HepG2 (cell line): Measurements from ENCODE around the gene ASXL1. TPM values are rescaled to one million over a fixed set of nuclear protein-coding genes. Genes with fewer than 3 reads are reported as not detected.

Experiments used
- DMAP1 ChIP-seq: IDR thresholded peaks from 2 replicates; pipeline ENCODE4 v1.6.1; 2016
- EP300 ChIP-seq, 3 experiments: sonication (generic) in 1 of 3; formaldehyde crosslinking in 1 of 3; IDR thresholded peaks; 2 replicates each; pipeline versions ENCODE4 v1.5.1 to v1.6.1; 2011 to 2020; ENCODE audit warnings: low read depth in 2 of 3, low read length in 2 of 3, borderline replicate concordance in 1 of 3, improper control_type of control experiment in 1 of 3, mild to moderate bottlenecking in 1 of 3, missing genetic modification reagents in 1 of 3, moderate library complexity in 1 of 3
- ETV5 ChIP-seq: IDR thresholded peaks from 2 replicates; pipeline ENCODE4 v1.6.1; 2018; ENCODE audit warnings: missing biosample characterization, missing genetic modification reagents, inconsistent platforms, borderline replicate concordance
- FOSL2 ChIP-seq: sonication (generic); formaldehyde crosslinking; IDR thresholded peaks from 2 replicates; pipeline ENCODE4 v1.4.0; 2020; ENCODE audit warnings: missing genetic modification reagents
- HDAC1 ChIP-seq: sonication (generic); formaldehyde crosslinking; IDR thresholded peaks from 2 replicates; pipeline ENCODE4 v1.5.1; 2020; ENCODE audit warnings: mild to moderate bottlenecking, missing genetic modification reagents
- HIC2 ChIP-seq: sonication (generic); formaldehyde crosslinking; IDR thresholded peaks from 2 replicates; pipeline ENCODE4 v1.9.0; 2022; ENCODE audit warnings: low read depth, missing genetic modification reagents
- IRF2 ChIP-seq: IDR thresholded peaks from 2 replicates; pipeline ENCODE4 v1.6.1; 2018; ENCODE audit warnings: missing genetic modification reagents, missing compliant biosample characterization
- ISL2 ChIP-seq: sonication (generic); formaldehyde crosslinking; IDR thresholded peaks from 2 replicates; pipeline ENCODE4 v1.5.0; 2020; ENCODE audit warnings: missing genetic modification reagents
- KLF6 ChIP-seq: IDR thresholded peaks from 2 replicates; pipeline ENCODE4 v1.8.0; 2016; ENCODE audit warnings: missing biosample characterization, missing genetic modification reagents
- MAFF ChIP-seq: IDR thresholded peaks from 2 replicates; pipeline ENCODE4 v1.6.1; 2011; ENCODE audit warnings: low read depth, low read length, improper control_type of control experiment
- MAFK ChIP-seq, 2 experiments: IDR thresholded peaks in 1 of 2; conservative IDR thresholded peaks in 1 of 2; 2 replicates each; pipeline ENCODE4 v1.6.1; 2011; ENCODE audit warnings: improper control_type of control experiment in 2 of 2, low read length in 2 of 2
- MIXL1 ChIP-seq: IDR thresholded peaks from 2 replicates; pipeline ENCODE4 v1.6.1; 2016
- SIX4 ChIP-seq: sonication (generic); formaldehyde crosslinking; IDR thresholded peaks from 2 replicates; pipeline ENCODE4 v1.4.0; 2020; ENCODE audit warnings: missing genetic modification reagents
- SMC3 ChIP-seq: IDR thresholded peaks from 2 replicates; pipeline ENCODE4 v1.6.1; 2011; ENCODE audit warnings: low read length, improper control_type of control experiment
- SRSF1 ChIP-seq: fragments of 200-400 bp; formaldehyde crosslinking; optimal IDR thresholded peaks from 2 replicates; pipeline ENCODE3; 2017; ENCODE audit warnings: mild to moderate bottlenecking, low read depth, low read length, moderate library complexity
- TBX3 ChIP-seq: fragments of 450-650 bp; IDR thresholded peaks from 2 replicates; pipeline ENCODE4 v1.6.1; 2017; ENCODE audit warnings: antibody characterized with exemption, mild to moderate bottlenecking, inconsistent platforms, borderline replicate concordance
- TCF7 ChIP-seq: sonication (generic); IDR thresholded peaks from 2 replicates; pipeline ENCODE4 v1.6.1; 2016; ENCODE audit warnings: antibody characterized with exemption, low read depth
- ZBTB38 ChIP-seq: sonication (generic); formaldehyde crosslinking; IDR thresholded peaks from 2 replicates; pipeline ENCODE4 v1.5.1; 2020; ENCODE audit warnings: mild to moderate bottlenecking, missing genetic modification reagents
- ZNF598 ChIP-seq: sonication (generic); formaldehyde crosslinking; IDR thresholded peaks from 2 replicates; pipeline ENCODE4 v1.5.1; 2020; ENCODE audit warnings: mild to moderate bottlenecking, missing genetic modification reagents, borderline replicate concordance
- ZNF652 ChIP-seq: IDR thresholded peaks from 2 replicates; pipeline ENCODE4 v1.6.1; 2016; ENCODE audit warnings: low read depth, borderline replicate concordance
- polyA plus RNA-seq, 8 experiments: library from polyadenylated mRNA; depleted of rRNA in 3 of 8; stranded (reverse) in 7 of 8; unstranded in 1 of 8; fragments of >200 nt; fragmentation: Illumina TruSeq in 4 of 8; extraction: Trizol in 4 of 8; gene quantifications; 2 replicates each; pipeline versions ENCODE4 v1.2.1 to v1.2.3, GENCODE V29; 2011 to 2016; ENCODE audit warnings: low read depth in 4 of 8, missing spikeins in 1 of 8, mixed read lengths in 1 of 8; ENCODE audit not compliant: insufficient read depth in 1 of 8
- total RNA-seq, 5 experiments: library from RNA; depleted of rRNA; stranded (reverse); fragments of >200 nt; fragmentation: Illumina TruSeq; extraction: Trizol; gene quantifications; 2 replicates each; pipeline ENCODE4 v1.2.3, GENCODE V29; 2016; ENCODE audit warnings: low read depth in 1 of 5
- TF ChIP-seq, protein P1 (sequence below): IDR thresholded peaks from 2 replicates; pipeline ENCODE4 v1.4.0; 2020; ENCODE audit warnings: mild to moderate bottlenecking, missing genetic modification reagents
- TF ChIP-seq, protein P2 (sequence below): sonication (generic); formaldehyde crosslinking; IDR thresholded peaks from 2 replicates; pipeline ENCODE4 v1.4.0; 2020; ENCODE audit warnings: missing genetic modification reagents

Gene ASXL1
- total and polyA plus RNA-seq, 2 of the 13 experiments (the other 11 are each of a cell fraction or from before 2014, with no cell fraction given): 62.1 to 74.8 TPM

DNA sequence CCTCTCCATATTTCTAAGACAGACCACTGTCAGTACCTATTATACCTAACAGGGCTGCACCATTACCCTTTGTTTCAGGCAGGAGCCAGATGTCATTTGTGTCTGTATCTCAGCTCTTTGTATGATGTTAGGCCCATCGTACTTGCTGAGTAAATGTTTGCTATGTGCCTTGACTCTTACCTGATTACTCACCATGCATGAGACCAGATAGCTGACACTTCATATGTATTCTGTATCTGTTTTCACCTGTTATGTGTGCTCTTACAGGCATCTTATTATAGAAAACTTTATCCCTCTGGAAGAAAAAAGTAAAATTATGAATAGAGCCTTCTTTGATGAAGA, 31.7 kb upstream of the ASXL1 start (continued):
- TF ChIP-seq, protein P1, sequence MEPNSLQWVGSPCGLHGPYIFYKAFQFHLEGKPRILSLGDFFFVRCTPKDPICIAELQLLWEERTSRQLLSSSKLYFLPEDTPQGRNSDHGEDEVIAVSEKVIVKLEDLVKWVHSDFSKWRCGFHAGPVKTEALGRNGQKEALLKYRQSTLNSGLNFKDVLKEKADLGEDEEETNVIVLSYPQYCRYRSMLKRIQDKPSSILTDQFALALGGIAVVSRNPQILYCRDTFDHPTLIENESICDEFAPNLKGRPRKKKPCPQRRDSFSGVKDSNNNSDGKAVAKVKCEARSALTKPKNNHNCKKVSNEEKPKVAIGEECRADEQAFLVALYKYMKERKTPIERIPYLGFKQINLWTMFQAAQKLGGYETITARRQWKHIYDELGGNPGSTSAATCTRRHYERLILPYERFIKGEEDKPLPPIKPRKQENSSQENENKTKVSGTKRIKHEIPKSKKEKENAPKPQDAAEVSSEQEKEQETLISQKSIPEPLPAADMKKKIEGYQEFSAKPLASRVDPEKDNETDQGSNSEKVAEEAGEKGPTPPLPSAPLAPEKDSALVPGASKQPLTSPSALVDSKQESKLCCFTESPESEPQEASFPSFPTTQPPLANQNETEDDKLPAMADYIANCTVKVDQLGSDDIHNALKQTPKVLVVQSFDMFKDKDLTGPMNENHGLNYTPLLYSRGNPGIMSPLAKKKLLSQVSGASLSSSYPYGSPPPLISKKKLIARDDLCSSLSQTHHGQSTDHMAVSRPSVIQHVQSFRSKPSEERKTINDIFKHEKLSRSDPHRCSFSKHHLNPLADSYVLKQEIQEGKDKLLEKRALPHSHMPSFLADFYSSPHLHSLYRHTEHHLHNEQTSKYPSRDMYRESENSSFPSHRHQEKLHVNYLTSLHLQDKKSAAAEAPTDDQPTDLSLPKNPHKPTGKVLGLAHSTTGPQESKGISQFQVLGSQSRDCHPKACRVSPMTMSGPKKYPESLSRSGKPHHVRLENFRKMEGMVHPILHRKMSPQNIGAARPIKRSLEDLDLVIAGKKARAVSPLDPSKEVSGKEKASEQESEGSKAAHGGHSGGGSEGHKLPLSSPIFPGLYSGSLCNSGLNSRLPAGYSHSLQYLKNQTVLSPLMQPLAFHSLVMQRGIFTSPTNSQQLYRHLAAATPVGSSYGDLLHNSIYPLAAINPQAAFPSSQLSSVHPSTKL: peak; percentile 75; the same call in 1 of the 2 replicates
- TF ChIP-seq FOSL2 (CRISPR knock-in tag): peak; percentile 86
- 0 out of 2 replicates have a peak, but pooled peaks have one; percentile 5 for TF ChIP-seq HDAC1 (CRISPR knock-in tag)
- 0 out of 2 replicates have a peak, but pooled peaks have one; percentile 28 for TF ChIP-seq IRF2 (CRISPR knock-in tag)
- TF ChIP-seq ZNF652 (CRISPR knock-in tag): peak; percentile 49; the same call in 1 of the 2 replicates
- TF ChIP-seq EP300 (IDR thresholded peaks at IDR 0.05; ENCODE audit: low read depth in 2 of 2, low read length in 2 of 2): peak in 1 of 2 experiments; percentile 61; a peak in 1 of 4 replicates
- TF ChIP-seq EP300 (CRISPR knock-in tag; IDR thresholded peaks at IDR 0.05; ENCODE audit: borderline replicate concordance): no peak
- TF ChIP-seq MAFK (conservative IDR thresholded peaks at IDR 0.05 in 1 of 2, IDR thresholded peaks at IDR 0.05 in 1 of 2; ENCODE audit: low read length in 2 of 2): peak; percentile 26 to 43; a peak in 3 of 4 replicates
- TF ChIP-seq SRSF1: no peak
- peak; percentile 31; the same call in 1 of the 2 replicates for TF ChIP-seq ETV5 (CRISPR knock-in tag)
- no peak for TF ChIP-seq KLF6 (CRISPR knock-in tag)
- TF ChIP-seq ZNF598: no peak
- peak; percentile 25; the same call in 1 of the 2 replicates for TF ChIP-seq TBX3
- TF ChIP-seq ISL2 (CRISPR knock-in tag): peak; percentile 20; the same call in 1 of the 2 replicates
- 0 out of 2 replicates have a peak, but pooled peaks have one; percentile 10 for TF ChIP-seq HIC2
- peak; percentile 41; the same call in 1 of the 2 replicates for TF ChIP-seq TCF7
- peak; percentile 61; the same call in 1 of the 2 replicates for TF ChIP-seq SIX4
- TF ChIP-seq, protein P2, sequence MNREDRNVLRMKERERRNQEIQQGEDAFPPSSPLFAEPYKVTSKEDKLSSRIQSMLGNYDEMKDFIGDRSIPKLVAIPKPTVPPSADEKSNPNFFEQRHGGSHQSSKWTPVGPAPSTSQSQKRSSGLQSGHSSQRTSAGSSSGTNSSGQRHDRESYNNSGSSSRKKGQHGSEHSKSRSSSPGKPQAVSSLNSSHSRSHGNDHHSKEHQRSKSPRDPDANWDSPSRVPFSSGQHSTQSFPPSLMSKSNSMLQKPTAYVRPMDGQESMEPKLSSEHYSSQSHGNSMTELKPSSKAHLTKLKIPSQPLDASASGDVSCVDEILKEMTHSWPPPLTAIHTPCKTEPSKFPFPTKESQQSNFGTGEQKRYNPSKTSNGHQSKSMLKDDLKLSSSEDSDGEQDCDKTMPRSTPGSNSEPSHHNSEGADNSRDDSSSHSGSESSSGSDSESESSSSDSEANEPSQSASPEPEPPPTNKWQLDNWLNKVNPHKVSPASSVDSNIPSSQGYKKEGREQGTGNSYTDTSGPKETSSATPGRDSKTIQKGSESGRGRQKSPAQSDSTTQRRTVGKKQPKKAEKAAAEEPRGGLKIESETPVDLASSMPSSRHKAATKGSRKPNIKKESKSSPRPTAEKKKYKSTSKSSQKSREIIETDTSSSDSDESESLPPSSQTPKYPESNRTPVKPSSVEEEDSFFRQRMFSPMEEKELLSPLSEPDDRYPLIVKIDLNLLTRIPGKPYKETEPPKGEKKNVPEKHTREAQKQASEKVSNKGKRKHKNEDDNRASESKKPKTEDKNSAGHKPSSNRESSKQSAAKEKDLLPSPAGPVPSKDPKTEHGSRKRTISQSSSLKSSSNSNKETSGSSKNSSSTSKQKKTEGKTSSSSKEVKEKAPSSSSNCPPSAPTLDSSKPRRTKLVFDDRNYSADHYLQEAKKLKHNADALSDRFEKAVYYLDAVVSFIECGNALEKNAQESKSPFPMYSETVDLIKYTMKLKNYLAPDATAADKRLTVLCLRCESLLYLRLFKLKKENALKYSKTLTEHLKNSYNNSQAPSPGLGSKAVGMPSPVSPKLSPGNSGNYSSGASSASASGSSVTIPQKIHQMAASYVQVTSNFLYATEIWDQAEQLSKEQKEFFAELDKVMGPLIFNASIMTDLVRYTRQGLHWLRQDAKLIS: 0 out of 2 replicates have a peak, but pooled peaks have one; percentile 18
- 0 out of 2 replicates have a peak, but pooled peaks have one; percentile 12 for TF ChIP-seq MIXL1
- TF ChIP-seq SMC3: peak; percentile 21; the same call in 1 of the 2 replicates
- peak; percentile 59 for TF ChIP-seq MAFF
- no peak for TF ChIP-seq ZBTB38 (CRISPR knock-in tag)
- TF ChIP-seq DMAP1 (CRISPR knock-in tag): peak; percentile 7; the same call in 1 of the 2 replicates
